Memory B cell (primary cell): Measurements from ENCODE around the gene CIART.
"Not testable (repeated sequence)": the region's sequence is repeated elsewhere in the genome, so short reads cannot be mapped to it uniquely, and the experiment has no call there.

Experiments
- ATAC-seq: fragments of 150-1000 bp; cut with Tn5 transposase; 2 replicates; pipeline ENCODE4 v1.10.0; 2021; ENCODE audit warnings: low read depth, mild to moderate bottlenecking, moderate library complexity
- DNase-seq, 2 donors: peaks; one replicate each; pipeline ENCODE4 v3.0.0; 2022; ENCODE audit warnings: low spot score in 2 of 2
- H3K27ac Mint-ChIP-seq: one replicate; pipeline ENCODE4 v1.8.0; 2022; ENCODE audit warnings: mild to moderate bottlenecking, moderate library complexity, mixed read lengths
- H3K27me3 Mint-ChIP-seq: one replicate; pipeline ENCODE4 v1.8.0; 2022; ENCODE audit warnings: mixed read lengths
- H3K36me3 Mint-ChIP-seq: one replicate; pipeline ENCODE4 v1.8.0; 2022; ENCODE audit warnings: mild to moderate bottlenecking, mixed read lengths
- H3K4me1 Mint-ChIP-seq: one replicate; pipeline ENCODE4 v1.8.0; 2022; ENCODE audit warnings: mixed read lengths
- H3K4me3 Mint-ChIP-seq: one replicate; pipeline ENCODE4 v1.8.0; 2022; ENCODE audit warnings: mild to moderate bottlenecking, moderate library complexity, mixed read lengths
- H3K9me3 Mint-ChIP-seq: one replicate; pipeline ENCODE4 v1.8.0; 2022; ENCODE audit warnings: mixed read lengths

CIART gene

GRCh38 chr1:150309758-150310508 is 27.6 kb downstream of the CIART start:
- ATAC-seq = no peak
- H3K4me3 Mint-ChIP-seq = no peak overlapping the region
- H3K9me3 Mint-ChIP-seq = no peaks in the 10 kb centered on the region
- no peaks in the 10 kb centered on the region for H3K27me3 Mint-ChIP-seq
- DNase-seq = no peak
- no peaks in the 10 kb centered on the region for H3K4me1 Mint-ChIP-seq
- peaks cover 8% of the 10 kb centered on the region for H3K36me3 Mint-ChIP-seq
- peak overlapping the region; percentile 35 for H3K27ac Mint-ChIP-seq

- H3K27ac Mint-ChIP-seq = no peak overlapping the region
- H3K4me3 Mint-ChIP-seq = no peak overlapping the region
- ATAC-seq = no peak
Observed at GRCh38 chr1:150311762-150312161, 29.4 kb downstream of the CIART start.

GRCh38 chr1:150314691-150315090 is 32.3 kb downstream of the CIART start:
- not testable (repeated sequence) for H3K27me3 Mint-ChIP-seq, H3K4me1 Mint-ChIP-seq, H3K4me3 Mint-ChIP-seq, H3K9me3 Mint-ChIP-seq, H3K27ac Mint-ChIP-seq, ATAC-seq, H3K36me3 Mint-ChIP-seq, DNase-seq

More at GRCh38 chr1:150311762-150312161, 29.4 kb downstream of the CIART start:
- Mint-ChIP-seq H3K36me3 (peaks cover 8% of the 10 kb centered on the region), H3K27me3 (no peaks in the 10 kb centered on the region), H3K9me3 (no peaks in the 10 kb centered on the region), H3K4me1 (no peaks in the 10 kb centered on the region)
- DNase-seq = no peak

- Mint-ChIP-seq H3K27me3 (no peaks in the 10 kb centered on the region), H3K4me3 (peak overlapping the region; percentile 100)
Observed at GRCh38 chr1:150320667-150320978, 38.3 kb downstream of the CIART start.

GRCh38 chr1:150321826-150322166 is 39.4 kb downstream of the CIART start:
- ATAC-seq (peak; percentile 2), DNase-seq (peak in 1 of 2 donors; percentile 2)
- peak overlapping the region; percentile 100 for H3K4me3 Mint-ChIP-seq
- H3K27me3 Mint-ChIP-seq = no peaks in the 10 kb centered on the region
- peak overlapping the region; percentile 98 for H3K27ac Mint-ChIP-seq
- H3K36me3 Mint-ChIP-seq = peaks cover 11% of the 10 kb centered on the region
- H3K9me3 Mint-ChIP-seq = no peaks in the 10 kb centered on the region
- peaks cover 13% of the 10 kb centered on the region for H3K4me1 Mint-ChIP-seq

More at GRCh38 chr1:150320667-150320978, 38.3 kb downstream of the CIART start:
- H3K9me3 Mint-ChIP-seq = no peaks in the 10 kb centered on the region
- H3K4me1 Mint-ChIP-seq = peaks cover 12% of the 10 kb centered on the region
- peaks cover 7% of the 10 kb centered on the region for H3K36me3 Mint-ChIP-seq
- ATAC-seq = no peak
- no peak for DNase-seq
- peak overlapping the region; percentile 98 for H3K27ac Mint-ChIP-seq

GRCh38 chr1:150322310-150322709 is 40.0 kb downstream of the CIART start:
- H3K4me3 Mint-ChIP-seq = peak overlapping the region; percentile 100
- no peak for ATAC-seq
- no peak for DNase-seq
- H3K9me3 Mint-ChIP-seq = no peaks in the 10 kb centered on the region
- H3K27ac Mint-ChIP-seq = peak overlapping the region; percentile 98
- peaks cover 11% of the 10 kb centered on the region for H3K36me3 Mint-ChIP-seq
- no peaks in the 10 kb centered on the region for H3K27me3 Mint-ChIP-seq
- peaks cover 13% of the 10 kb centered on the region for H3K4me1 Mint-ChIP-seq

GRCh38 chr1:150332651-150333290 is 50.4 kb downstream of the CIART start:
- no peak overlapping the region for H3K27ac Mint-ChIP-seq
- no peaks in the 10 kb centered on the region for H3K27me3 Mint-ChIP-seq
- H3K9me3 Mint-ChIP-seq = no peaks in the 10 kb centered on the region
- DNase-seq (no peak), ATAC-seq (no peak)
- no peak overlapping the region for H3K4me3 Mint-ChIP-seq
- H3K36me3 Mint-ChIP-seq = peaks cover 36% of the 10 kb centered on the region
- peaks cover 3% of the 10 kb centered on the region for H3K4me1 Mint-ChIP-seq
